Measurements from ENCODE around the gene DAP3.
"Not testable (repeated sequence)": the region's sequence is repeated elsewhere in the genome, so short reads cannot be mapped to it uniquely, and the experiment has no call there.

DNA sequence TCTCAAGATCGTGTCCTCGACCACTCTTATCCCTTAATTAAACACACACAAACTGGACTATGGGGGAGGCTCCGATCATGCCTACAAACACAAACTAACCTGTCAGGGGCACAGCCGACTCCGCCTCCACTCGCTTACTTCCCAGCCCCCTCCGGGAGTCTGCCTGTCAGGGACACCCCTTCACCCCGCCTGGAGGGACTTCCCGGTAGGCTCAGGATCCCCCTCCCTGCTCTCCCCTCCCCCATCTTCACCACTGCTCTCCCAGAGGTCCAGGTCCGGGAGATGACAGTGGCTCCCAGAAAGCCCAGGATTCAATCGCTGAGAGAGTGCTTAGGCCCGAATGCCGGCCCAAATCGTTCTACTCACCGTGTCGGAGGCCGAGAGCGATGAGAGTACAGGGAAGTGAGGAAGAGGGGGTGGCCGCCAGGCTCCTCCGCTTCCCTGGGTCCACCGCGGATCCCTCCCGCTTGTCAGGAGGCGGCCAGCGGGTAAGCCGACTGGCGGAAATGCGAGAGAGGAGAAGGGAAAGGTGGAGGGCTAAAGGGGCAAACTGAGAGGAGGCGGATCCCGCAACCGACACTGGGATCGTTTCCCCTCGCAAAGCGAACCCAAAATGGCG, 1.1 kb upstream of the DAP3 start:
- TF ChIP-seq SMC3 (IDR thresholded peaks at IDR 0.05; ENCODE audit: low read length); MYC (CRISPR knock-in tag; IDR thresholded peaks at IDR 0.05; ENCODE audit: borderline replicate concordance); RXRA (CRISPR knock-in tag; IDR thresholded peaks at IDR 0.05); SOX13 (IDR thresholded peaks at IDR 0.05); SOX13 (CRISPR knock-in tag; conservative IDR thresholded peaks at IDR 0.05 in 1 of 2, IDR thresholded peaks at IDR 0.05 in 1 of 2); EZH2 (conservative IDR thresholded peaks at IDR 0.05; ENCODE audit: low read depth, low read length); RBM39 (IDR thresholded peaks at IDR 0.05; ENCODE audit: low read depth, low read length, poor library complexity, severe bottlenecking); KAT2B (IDR thresholded peaks at IDR 0.05; ENCODE audit: borderline replicate concordance, low read depth, low read length); ZKSCAN1 (IDR thresholded peaks at IDR 0.05; ENCODE audit: low read length); ZNF24 (IDR thresholded peaks at IDR 0.05); HDAC6 (IDR thresholded peaks at IDR 0.05; ENCODE audit: low read depth, low read length); CHD4 (IDR thresholded peaks at IDR 0.05; ENCODE audit: borderline replicate concordance, low read length): not testable (repeated sequence)
